Parathyroid adenoma (tissue), 2 donors: ENCODE measurements around the gene FNDC3B.

Source experiments
- H2AFZ ChIP-seq: fragments of 300-600 bp; sonication (generic); one replicate; pipeline ENCODE4 v1.7.0; 2017; ENCODE audit warnings: antibody characterized with exemption, mild to moderate bottlenecking
- H3K27ac ChIP-seq: fragments of 300-600 bp; sonication (generic); one replicate; pipeline ENCODE4 v1.7.0; 2017
- H3K27me3 ChIP-seq: fragments of 300-600 bp; sonication (generic); one replicate; pipeline ENCODE4 v1.7.0; 2017; ENCODE audit warnings: low read length; ENCODE audit not compliant: control insufficient read depth, insufficient read depth
- H3K36me3 ChIP-seq: fragments of 300-600 bp; sonication (generic); one replicate; pipeline ENCODE4 v1.7.0; 2017; ENCODE audit warnings: low read length; ENCODE audit not compliant: control insufficient read depth, insufficient read depth
- H3K4me1 ChIP-seq: fragments of 300-600 bp; sonication (generic); one replicate; pipeline ENCODE4 v1.7.0; 2017; ENCODE audit warnings: control low read depth
- H3K4me2 ChIP-seq: fragments of 300-600 bp; sonication (generic); one replicate; pipeline ENCODE4 v1.7.0; 2017; ENCODE audit warnings: low read length
- H3K4me3 ChIP-seq: fragments of 300-600 bp; sonication (generic); one replicate; pipeline ENCODE4 v1.7.0; 2017; ENCODE audit warnings: low read depth, low read length
- H3K79me2 ChIP-seq: fragments of 300-600 bp; sonication (generic); one replicate; pipeline ENCODE4 v1.7.0; 2017; ENCODE audit warnings: control low read depth
- H3K9ac ChIP-seq: fragments of 300-600 bp; sonication (generic); one replicate; pipeline ENCODE4 v1.7.0; 2017; ENCODE audit warnings: mild to moderate bottlenecking
- H3K9me3 ChIP-seq: fragments of 300-600 bp; sonication (generic); one replicate; pipeline ENCODE4 v1.7.0; 2017; ENCODE audit warnings: low read length; ENCODE audit not compliant: control insufficient read depth
- CTCF ChIP-seq: fragments of 300-600 bp; sonication (generic); IDR thresholded peaks from one replicate; pipeline ENCODE4 v1.7.0; 2017; ENCODE audit warnings: antibody characterized with exemption, mild to moderate bottlenecking
- donor health status: primary hyperparathyroidism.

Gene FNDC3B

DNA sequence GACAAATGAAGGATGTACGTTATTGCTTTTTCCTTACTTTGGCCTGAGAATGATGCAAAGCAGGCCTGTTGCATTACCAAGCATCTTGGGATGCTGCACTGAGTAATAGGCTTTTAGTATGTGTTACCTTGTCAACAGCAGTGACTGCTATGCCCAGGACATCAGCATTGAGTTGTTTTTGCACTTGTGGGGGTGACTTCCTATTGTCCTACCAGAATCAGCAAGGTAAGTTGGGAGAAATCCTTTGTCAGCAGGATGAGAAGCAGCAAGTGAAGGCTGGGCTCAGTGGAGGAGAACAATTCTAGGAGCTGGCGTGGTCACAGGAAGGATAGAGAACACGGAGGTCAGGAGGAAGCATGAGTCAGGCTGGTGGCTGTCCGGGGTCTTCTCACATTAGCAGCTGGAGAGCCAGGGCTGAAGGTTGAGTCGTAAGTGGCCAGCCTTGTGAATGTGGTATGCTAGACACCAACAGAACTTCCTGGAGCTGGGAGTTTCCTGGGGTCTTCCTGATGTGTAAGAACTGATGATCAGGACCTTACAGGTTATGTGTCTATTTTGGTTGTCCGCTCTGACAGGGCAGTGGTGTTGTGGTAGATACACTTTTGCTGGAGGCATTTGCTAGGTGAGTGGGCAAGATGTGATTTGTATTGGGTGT lies 142.7 kb downstream of the FNDC3B start:
- H3K4me1 ChIP-seq: peaks cover 20% of the 10 kb centered on the region
- H2AFZ ChIP-seq: no peak overlapping the region
- no peak overlapping the region for H3K4me3 ChIP-seq
- H3K27me3 ChIP-seq: no peaks in the 10 kb centered on the region
- H3K9me3 ChIP-seq: no peaks in the 10 kb centered on the region
- no peak overlapping the region for H3K4me2 ChIP-seq
- TF ChIP-seq CTCF: no peak
- H3K27ac ChIP-seq: no peak overlapping the region
- H3K36me3 ChIP-seq: no peaks in the 10 kb centered on the region
- peaks cover 27% of the 10 kb centered on the region for H3K79me2 ChIP-seq
- no peak overlapping the region for H3K9ac ChIP-seq

DNA sequence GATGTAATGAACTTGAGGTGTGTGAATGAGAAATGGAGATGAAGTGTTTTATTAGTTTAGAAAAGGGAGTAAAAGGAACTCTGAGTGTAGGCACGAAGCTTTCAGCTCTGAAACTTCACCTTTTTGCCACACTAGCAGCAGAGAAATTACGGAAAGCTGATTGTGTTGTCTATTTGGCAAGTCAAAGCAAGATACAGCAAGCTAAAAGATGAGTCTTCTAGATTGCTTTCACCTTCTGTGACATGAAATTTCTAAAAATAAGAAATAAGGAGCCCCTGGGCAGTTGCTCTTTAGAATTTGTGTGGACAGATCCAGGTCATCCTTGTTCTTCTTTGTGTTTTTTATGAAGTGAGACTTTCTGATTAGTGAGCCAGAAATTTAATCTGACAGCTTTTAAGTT lies 143.4 kb downstream of the FNDC3B start:
- H3K4me1 ChIP-seq: peaks cover 20% of the 10 kb centered on the region
- no peak overlapping the region for H3K4me3 ChIP-seq
- peaks cover 25% of the 10 kb centered on the region for H3K79me2 ChIP-seq

GRCh38 chr3:172184106-172184822 lies 144.9 kb downstream of the FNDC3B start:
- Histone ChIP-seq H3K9me3 (no peaks in the 10 kb centered on the region), H3K27ac (no peak overlapping the region), H3K4me3 (no peak overlapping the region), H3K4me2 (no peak overlapping the region), H3K36me3 (no peaks in the 10 kb centered on the region), H3K79me2 (peaks cover 13% of the 10 kb centered on the region), H2AFZ (no peak overlapping the region), H3K27me3 (no peaks in the 10 kb centered on the region), H3K9ac (no peak overlapping the region), H3K4me1 (peaks cover 20% of the 10 kb centered on the region)
- TF ChIP-seq CTCF: no peak

More for the DNA sequence above, 143.4 kb downstream of the FNDC3B start:
- Histone ChIP-seq H3K27ac (no peak overlapping the region), H3K9me3 (no peaks in the 10 kb centered on the region), H3K27me3 (no peaks in the 10 kb centered on the region), H2AFZ (no peak overlapping the region), H3K9ac (no peak overlapping the region), H3K36me3 (no peaks in the 10 kb centered on the region), H3K4me2 (no peak overlapping the region)
- TF ChIP-seq CTCF: no peak

DNA sequence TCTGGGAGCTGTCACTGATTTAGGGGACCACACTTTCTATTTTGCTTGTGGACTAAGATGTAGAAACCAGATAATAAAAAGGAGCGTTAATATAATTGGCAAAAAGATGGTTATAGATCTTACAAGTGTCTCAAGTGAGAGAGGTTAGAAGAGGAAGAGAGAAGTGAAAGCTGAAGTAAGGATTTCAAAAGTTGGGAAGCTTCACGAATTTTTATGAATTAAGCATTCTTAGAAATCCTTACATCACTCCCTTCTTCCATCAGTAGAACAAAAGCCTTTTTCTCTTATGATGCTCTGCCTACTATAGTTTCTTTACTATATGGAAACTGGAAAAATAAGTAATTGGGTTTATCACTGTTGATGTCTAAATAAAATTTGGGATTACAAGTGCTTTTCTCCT lies 146.5 kb downstream of the FNDC3B start:
- H3K9me3 ChIP-seq: no peaks in the 10 kb centered on the region
- H2AFZ ChIP-seq: no peak overlapping the region
- H3K4me2 ChIP-seq: no peak overlapping the region
- H3K9ac ChIP-seq: no peak overlapping the region
- no peaks in the 10 kb centered on the region for H3K27me3 ChIP-seq
- H3K79me2 ChIP-seq: peaks cover 5% of the 10 kb centered on the region
- H3K4me3 ChIP-seq: no peak overlapping the region
- H3K4me1 ChIP-seq: peaks cover 9% of the 10 kb centered on the region
- TF ChIP-seq CTCF: no peak
- no peaks in the 10 kb centered on the region for H3K36me3 ChIP-seq
- no peak overlapping the region for H3K27ac ChIP-seq
